HG03520 (cell line): ENCODE data around the gene DUOX2.
"Not testable (repeated sequence)": the region's sequence is repeated elsewhere in the genome, so short reads cannot be mapped to it uniquely, and the experiment has no call there.

Experiments
- ATAC-seq: cut with Tn5 transposase; IDR thresholded peaks from one replicate; pipeline ENCODE4 v1.9.1; 2021; ENCODE audit warnings: mild to moderate bottlenecking, moderate library complexity; ENCODE audit not compliant: unreplicated experiment

DUOX2 gene

GRCh38 chr15:45139770-45140169, 25.8 kb upstream of the DUOX2 start:
- ATAC-seq: no peak

GRCh38 chr15:45138814-45139765, 25.1 kb upstream of the DUOX2 start:
- ATAC-seq: no peak

DNA sequence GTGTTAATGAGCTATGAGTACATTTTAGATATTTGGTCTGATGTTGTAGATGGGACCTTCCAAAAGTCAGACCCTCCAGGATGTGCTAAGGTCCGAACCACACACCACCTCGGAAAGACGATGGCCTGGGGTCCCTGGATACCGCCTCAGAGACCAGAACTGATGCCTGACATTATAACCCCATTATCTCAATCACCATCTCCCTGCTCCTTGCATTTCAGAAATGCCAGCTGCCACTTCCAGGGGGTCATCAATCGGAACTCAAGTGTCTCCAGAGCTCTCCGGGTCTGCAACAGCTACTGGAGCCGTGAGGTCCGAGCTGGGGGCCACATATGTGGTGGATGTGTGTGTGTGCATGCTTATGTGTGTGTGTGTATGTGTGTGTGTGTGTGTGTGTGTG, 23.7 kb upstream of the DUOX2 start:
- ATAC-seq: no peak

- no peak for ATAC-seq
Observed at GRCh38 chr15:45136378-45136764, 22.4 kb upstream of the DUOX2 start.

- not testable (repeated sequence) for ATAC-seq
Observed at GRCh38 chr15:45135705-45136377, 21.9 kb upstream of the DUOX2 start.

DNA sequence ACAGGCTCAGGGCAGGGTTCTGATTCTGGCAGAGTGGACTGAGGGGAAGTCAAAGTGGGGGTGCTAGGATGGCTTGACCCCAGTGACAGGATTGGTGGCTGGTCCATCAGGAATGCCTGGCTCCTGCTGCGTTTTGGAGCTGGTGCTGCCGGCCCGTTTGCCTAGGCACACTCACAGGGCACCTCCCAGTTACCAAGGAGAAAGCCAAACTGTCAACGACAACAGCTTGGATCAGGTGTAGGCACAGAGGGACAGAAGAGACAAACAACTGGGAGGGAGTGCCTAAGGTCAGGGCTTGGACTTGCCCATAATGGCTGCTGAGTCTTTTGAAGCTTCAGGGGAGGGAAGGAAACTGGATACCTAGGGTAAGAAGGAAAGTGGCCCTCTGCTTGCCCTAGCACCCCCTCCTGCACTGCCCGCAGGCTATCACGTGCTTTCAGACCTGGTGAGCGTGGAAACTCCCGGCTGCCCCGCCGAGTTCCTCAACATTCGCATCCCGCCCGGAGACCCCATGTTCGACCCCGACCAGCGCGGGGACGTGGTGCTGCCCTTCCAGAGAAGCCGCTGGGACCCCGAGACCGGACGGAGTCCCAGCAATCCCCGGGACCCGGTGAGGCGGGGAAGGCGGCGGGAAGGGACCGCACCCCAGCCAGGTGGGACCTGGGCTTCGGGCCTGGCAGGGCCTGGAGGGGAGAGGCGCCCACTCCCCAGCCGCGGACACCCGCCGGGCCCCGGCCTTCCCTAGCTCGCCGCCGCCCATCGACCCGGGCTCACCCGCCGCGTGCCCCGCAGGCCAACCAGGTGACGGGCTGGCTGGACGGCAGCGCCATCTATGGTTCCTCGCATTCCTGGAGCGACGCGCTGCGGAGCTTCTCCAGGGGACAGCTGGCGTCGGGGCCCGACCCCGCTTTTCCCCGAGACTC, 21.0 kb upstream of the DUOX2 start:
- no peak for ATAC-seq

GRCh38 chr15:45134046-45134445, 20.1 kb upstream of the DUOX2 start:
- no peak for ATAC-seq

GRCh38 chr15:45133561-45133920, 19.6 kb upstream of the DUOX2 start:
- no peak for ATAC-seq

GRCh38 chr15:45132844-45133560, 19.0 kb upstream of the DUOX2 start:
- no peak for ATAC-seq

DNA sequence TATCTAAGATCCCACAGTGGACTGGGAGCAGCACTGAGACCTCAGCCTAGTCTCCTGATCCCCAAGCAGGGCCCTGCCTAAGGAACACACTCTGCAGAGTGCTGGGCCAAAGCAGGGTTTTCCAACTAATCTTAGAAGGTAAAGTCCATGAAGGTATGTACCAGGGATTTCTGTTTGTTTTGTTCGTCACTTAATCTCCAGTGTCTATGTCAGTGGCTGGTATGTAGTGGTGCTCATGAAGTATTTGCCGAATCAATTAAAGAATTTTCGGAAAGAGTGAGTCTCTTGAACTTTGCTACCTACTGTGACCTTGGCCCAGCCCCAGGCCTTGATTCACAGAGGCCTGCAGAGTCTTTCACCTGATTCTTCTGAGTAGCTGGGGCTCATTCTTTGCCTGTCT, 17.5 kb upstream of the DUOX2 start:
- ATAC-seq: no peak

DNA sequence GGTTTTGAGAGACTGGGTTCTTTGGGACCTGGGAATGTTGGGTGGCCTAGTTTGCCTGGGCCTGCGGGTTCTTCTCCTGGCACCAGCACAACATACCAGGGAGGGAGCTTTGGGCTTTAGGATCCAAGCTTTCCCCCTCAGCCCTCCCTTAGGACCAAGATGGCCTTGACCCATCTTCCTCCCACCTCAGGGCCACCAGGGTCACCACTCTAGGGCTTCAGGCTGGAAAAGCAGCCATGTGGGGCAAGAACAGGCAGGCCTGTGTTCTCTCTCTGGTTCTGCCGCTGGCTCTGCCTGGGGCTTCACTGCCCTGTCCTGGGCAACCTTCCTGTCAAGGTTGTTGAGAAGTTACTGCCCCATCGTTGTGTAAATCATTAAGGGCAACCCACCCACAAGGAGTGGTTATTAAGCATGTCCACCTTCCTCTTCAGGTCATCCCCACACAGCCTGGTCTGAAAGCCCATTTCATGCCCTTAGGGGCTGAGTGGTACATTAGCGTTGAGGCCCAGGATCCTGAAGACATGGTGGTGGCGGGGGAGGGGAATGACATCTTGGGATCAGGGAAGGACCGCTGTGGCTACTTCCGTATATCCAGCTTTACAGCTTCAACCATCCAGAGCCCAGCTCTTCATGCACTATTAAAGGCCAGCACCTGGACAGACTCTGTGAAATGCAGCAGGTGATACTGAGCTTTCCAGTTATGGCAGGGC, 16.5 kb upstream of the DUOX2 start:
- ATAC-seq: no peak

DNA sequence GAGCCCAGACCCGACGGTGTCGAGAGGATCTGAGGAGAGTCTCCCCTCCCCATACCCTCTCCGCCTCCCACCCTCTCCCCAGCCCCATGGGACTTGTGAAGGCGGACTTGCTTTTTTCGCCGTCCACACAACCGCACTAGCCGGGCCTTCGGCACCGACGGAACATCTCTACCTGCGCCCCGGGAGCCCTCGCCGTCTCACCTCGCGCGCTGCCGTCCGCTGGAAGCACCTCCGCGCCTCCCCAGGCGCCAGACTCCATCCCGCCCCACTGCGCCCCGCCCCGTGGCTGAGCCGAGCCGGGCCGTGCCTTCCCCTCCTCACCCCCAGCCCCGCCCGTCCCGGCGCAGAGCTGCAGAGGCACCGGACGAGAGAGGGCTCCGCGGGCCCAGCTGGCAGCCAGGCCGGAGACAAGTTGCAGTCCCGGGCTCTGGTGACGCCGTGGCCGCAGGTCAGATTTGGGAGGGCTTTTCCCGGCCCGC, 15.7 kb upstream of the DUOX2 start, which contains the start of the genes DUOX1 and DUOXA1:
Gene DUOX1 (plus strand): TSS at position 344 of the 479 bp plus-strand sequence. CDS start 1,973 bp downstream, outside the sequence.
Gene DUOXA1 (minus strand): TSS at position 229 of the 479 bp plus-strand sequence. CDS start 6,865 bp downstream, outside the sequence.
- no peak for ATAC-seq

DNA sequence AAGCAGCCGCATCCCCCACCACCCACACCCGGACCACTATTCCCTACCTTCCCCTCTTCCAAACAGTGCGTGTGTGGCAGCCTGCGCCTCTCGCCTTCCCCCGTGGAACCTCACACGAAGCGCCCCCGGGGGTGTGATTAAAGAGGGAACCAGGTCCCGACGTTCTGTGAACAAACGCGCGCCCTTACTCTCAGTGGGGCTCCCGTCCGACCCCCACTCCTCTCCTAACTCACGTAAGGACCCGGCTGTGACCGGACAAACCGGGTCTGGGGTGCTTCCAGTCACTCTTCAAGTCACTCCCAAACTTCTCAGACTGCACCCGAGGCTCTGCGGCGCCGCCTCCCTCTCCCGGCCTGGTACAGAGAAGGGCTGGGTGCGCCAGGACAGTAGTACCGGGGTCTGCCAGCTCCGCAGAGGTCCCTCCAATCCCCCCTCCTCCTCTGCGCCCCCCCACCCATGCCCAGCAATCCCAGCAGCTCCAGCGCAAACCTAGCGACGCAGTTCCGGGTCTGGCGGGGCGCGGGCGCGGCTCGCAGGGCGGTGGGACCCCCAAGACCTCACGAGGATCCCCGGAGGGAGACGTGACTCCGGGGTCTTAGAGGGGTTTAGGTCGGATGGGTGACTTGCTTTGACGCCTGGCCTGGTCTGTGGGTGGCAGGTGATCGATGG, 15.1 kb upstream of the DUOX2 start:
- ATAC-seq: no peak

- ATAC-seq: no peak
Observed at GRCh38 chr15:45126535-45127158, 12.7 kb upstream of the DUOX2 start.

DNA sequence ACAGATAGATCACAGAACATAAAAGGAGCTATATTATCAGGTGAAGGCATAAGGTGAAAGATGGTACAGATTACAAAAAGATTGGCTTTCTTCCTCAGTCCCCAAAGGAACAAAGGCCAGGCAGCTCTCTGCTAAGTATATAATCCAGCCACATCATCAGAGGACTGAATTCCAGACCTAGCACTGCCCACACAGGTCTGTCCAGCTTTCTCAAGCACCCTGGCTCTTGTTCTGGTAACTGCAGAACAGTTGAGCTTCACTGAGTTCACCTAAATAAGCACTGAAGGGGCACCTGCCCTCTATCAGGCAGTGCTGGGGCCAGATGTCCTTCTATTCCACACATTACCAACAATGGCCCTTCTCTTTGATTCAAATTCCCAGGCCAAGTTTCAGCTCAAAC, 9.4 kb upstream of the DUOX2 start:
- no peak for ATAC-seq

GRCh38 chr15:45122719-45123118, 8.7 kb upstream of the DUOX2 start:
- no peak for ATAC-seq

- no peak for ATAC-seq
Observed at GRCh38 chr15:45121706-45122417, 7.9 kb upstream of the DUOX2 start.

GRCh38 chr15:45121020-45121419, 7.0 kb upstream of the DUOX2 start:
- no peak for ATAC-seq
